NOMO-1 treated with DMSO at 0.1 percent for 48 hours (cell line): Measurements from ENCODE around the gene NRAP.

ENCODE experiments used
- DNase-seq: peaks from one replicate; lab custom pipeline; 2025; ENCODE audit not compliant: unreplicated experiment; lab: John Stamatoyannopoulos, UW

Gene NRAP

GRCh38 chr10:113610631-113611601, 52.9 kb downstream of the NRAP start:
- DNase-seq = no peak

- DNase-seq = no peak
These were observed 54.1 kb downstream of the NRAP start for GRCh38 chr10:113609704-113610108.

GRCh38 chr10:113605268-113605978, 58.4 kb downstream of the NRAP start:
- DNase-seq = no peak

- no peak for DNase-seq
These were observed 59.3 kb downstream of the NRAP start for GRCh38 chr10:113604572-113604971.

- no peak for DNase-seq
These were observed 60.6 kb downstream of the NRAP start for GRCh38 chr10:113603057-113603777.

GRCh38 chr10:113600569-113600968, 63.3 kb downstream of the NRAP start:
- DNase-seq = no peak

- DNase-seq = no peak
These were observed 69.2 kb downstream of the NRAP start for GRCh38 chr10:113594652-113595051.

- DNase-seq = no peak
These were observed 71.5 kb downstream of the NRAP start for GRCh38 chr10:113592380-113592779.

GRCh38 chr10:113590581-113590980, 73.3 kb downstream of the NRAP start:
- DNase-seq = no peak

- no peak for DNase-seq
These were observed 74.6 kb downstream of the NRAP start for GRCh38 chr10:113589201-113589770.

GRCh38 chr10:113585949-113586348, 77.9 kb downstream of the NRAP start:
- no peak for DNase-seq

- no peak for DNase-seq
These were observed 80.3 kb downstream of the NRAP start for GRCh38 chr10:113583571-113583970.

- DNase-seq = no peak
These were observed 82.7 kb downstream of the NRAP start for GRCh38 chr10:113581092-113581491.

GRCh38 chr10:113578773-113579172, 85.1 kb downstream of the NRAP start:
- DNase-seq = no peak

- DNase-seq = no peak
These were observed 87.0 kb downstream of the NRAP start for GRCh38 chr10:113576852-113577251.

- no peak for DNase-seq
These were observed 90.5 kb downstream of the NRAP start for GRCh38 chr10:113573368-113573767.

GRCh38 chr10:113572520-113573290, 91.1 kb downstream of the NRAP start:
- DNase-seq = no peak

- no peak for DNase-seq
These were observed 94.3 kb downstream of the NRAP start for GRCh38 chr10:113569576-113569975.

GRCh38 chr10:113566888-113567287, 97.0 kb downstream of the NRAP start:
- DNase-seq = no peak

GRCh38 chr10:113565364-113565763, 98.5 kb downstream of the NRAP start:
- no peak for DNase-seq
